GM21381 (cell line): ENCODE results near the gene FBXO7.

Experiments used
- ATAC-seq: cut with Tn5 transposase; IDR thresholded peaks from one replicate; pipeline ENCODE4 v1.9.1; 2021; ENCODE audit warnings: mild to moderate bottlenecking, moderate library complexity; ENCODE audit not compliant: unreplicated experiment

FBXO7 gene

GRCh38 chr22:32487461-32487860, 12.8 kb downstream of the FBXO7 start:
- ATAC-seq = no peak

- no peak for ATAC-seq
These were observed 14.8 kb downstream of the FBXO7 start for GRCh38 chr22:32489377-32489776.

DNA sequence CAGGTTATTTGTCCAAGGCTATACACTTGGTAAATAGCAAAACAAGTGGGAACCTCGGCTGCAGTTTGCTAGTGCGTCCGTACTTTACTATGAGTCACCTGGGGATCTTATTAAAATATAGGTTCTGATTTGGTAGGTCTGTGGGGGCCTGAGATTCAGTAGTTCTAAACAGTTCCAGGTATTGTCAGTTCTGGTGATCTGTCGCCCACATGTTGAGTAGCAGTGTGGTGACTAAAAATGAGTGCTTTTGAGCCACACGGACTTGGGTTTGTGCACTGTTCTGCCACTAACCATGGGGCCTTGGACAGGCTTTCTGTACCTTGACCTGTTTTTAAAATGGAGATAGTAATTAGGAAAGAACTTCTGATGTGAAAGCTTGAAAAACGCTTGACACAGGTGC, 15.7 kb downstream of the FBXO7 start:
- no peak for ATAC-seq

DNA sequence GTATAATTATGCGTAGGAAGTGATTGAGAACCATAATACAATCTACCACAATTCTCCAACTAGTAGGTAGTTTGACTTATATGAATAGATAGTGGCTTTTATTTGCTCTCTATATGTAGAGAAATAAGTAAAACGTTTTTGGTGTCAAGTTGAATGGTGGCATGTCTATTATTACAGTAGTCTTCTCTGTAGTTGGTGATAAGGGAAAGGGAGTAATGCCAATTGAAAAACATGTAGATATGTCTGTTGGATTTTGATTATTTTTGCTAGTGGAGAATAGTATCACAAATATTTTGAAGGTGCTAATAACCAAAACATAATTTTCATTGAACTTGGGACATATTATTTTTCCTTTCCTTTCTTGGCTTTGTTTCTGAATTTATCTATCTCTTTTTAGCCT, 17.5 kb downstream of the FBXO7 start:
- ATAC-seq = no peak

- no peak for ATAC-seq
These were observed 18.9 kb downstream of the FBXO7 start for GRCh38 chr22:32493551-32493950.

DNA sequence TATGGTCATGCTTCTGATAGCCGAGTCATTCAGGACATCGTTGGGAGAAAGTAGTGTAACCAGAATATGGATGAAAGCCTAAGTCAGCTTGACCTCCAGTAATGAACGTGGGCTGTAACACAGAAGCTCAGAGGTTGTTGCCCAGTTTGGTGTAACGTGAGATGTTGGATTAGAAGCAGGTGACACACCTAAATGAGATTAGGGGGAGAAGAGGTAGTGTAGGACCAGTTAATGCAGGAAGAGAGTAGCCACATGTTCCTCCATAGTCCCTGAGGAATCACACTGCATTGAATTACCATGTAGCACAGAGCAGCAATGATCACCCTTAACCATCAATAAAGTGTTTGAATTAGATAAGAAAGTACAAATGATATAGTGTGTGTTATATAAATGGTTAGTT, 20.4 kb downstream of the FBXO7 start:
- no peak for ATAC-seq

DNA sequence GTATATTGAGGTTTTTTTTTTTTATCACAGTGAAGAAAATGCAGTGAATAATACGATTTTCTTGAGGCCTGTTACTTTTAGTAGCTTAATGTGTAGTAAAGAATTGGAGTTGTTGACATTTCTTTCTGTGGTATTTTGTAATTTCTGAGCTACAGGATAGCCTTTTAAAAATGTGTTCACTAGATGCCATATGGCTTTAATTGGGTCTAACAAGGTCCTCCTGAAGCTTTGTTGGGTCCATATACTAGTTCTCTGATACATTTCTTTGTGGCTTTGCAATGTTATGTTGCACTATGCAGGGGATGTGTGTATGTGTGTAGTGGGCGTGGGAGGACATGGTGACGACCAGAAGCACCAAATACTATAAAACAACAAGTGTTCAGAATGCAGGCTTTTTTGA, 25.1 kb downstream of the FBXO7 start:
- ATAC-seq = no peak

- no peak for ATAC-seq
These were observed 27.5 kb downstream of the FBXO7 start for GRCh38 chr22:32501836-32502752.

GRCh38 chr22:32509045-32509444, 34.4 kb downstream of the FBXO7 start:
- ATAC-seq = no peak

GRCh38 chr22:32511274-32511673, 36.7 kb downstream of the FBXO7 start:
- no peak for ATAC-seq

DNA sequence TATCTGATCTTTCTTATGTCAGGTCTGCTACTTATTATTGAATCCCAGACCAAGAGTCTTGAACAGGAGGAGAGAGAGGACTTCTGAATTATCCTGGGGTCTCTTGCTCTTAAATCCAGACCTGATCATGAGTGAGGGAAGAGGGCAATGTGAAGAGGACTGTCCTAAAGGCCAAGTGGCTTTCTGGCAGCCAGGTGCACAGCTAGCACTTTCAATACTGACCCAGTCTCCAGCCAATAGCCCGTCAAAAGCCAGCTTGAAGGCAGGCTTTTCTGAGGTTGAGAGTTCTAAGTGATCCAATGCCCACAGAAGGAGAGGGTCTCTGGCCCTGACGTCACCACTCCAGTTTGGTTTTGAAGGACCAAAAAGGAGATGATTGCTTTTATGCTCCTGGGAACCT, 37.2 kb downstream of the FBXO7 start:
- no peak for ATAC-seq

GRCh38 chr22:32512267-32512982, 37.8 kb downstream of the FBXO7 start:
- no peak for ATAC-seq

- ATAC-seq = no peak
These were observed 40.5 kb downstream of the FBXO7 start for GRCh38 chr22:32515084-32515483.

GRCh38 chr22:32517488-32517887, 42.9 kb downstream of the FBXO7 start:
- ATAC-seq = no peak

- no peak for ATAC-seq
These were observed 43.3 kb downstream of the FBXO7 start for GRCh38 chr22:32517921-32518320.

- no peak for ATAC-seq
These were observed 43.8 kb downstream of the FBXO7 start for GRCh38 chr22:32518381-32518780.

DNA sequence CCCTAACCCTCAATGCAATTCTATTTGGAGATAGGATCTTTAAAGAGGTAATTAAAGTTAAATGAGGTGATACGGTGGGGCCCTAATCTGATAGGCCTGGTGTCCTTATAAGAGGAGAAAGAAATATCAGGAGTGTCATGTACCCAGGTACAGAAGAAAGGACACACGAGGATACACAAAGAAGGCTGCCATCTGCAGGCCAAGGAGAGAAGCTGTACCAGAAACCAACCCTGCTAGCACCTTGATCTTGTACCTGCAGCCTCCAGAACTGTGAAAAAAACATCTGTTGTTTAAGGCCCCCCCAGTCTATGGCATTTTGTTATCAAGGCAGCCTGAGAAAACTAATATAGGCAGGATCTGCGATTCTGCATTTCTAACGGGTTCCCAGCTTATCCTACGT, 44.2 kb downstream of the FBXO7 start:
- ATAC-seq = no peak

DNA sequence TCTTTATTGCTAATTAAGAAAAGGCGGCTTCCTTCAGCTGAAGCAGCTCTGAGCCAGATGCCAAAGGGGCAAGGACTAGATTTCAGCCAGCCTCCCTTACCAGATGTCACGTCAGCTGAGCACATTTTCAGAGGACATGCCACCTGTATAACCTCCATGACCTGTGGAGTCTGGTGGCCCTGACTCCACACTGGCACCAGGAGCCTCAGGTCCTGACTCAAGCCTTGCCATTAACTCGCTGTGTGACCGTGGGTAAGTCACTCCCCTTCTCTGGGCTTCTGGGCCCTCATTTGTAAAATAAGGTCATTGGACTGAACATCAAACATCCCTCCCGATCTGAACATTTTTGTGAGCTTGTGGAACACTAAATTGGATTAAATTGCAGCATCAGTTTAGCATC, 46.0 kb downstream of the FBXO7 start:
- ATAC-seq = no peak

DNA sequence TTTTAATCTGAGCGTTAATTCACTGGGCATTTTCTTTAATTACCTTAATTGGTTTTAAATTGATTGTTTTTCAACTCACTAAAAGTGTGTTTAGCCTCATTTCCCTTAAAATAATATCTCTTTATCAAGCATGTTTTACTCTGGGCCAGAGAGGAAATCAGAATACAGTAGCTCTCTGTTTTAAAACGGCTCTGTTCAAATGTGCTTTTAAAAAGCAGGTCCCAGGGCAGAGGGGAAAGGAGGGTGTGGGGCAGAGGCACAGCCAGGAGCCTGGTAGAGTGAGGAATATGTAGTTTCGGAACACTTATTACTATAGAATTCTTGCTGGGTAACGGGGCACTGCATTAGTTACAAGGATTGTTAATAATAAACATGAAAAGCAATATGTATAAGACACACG, 47.6 kb downstream of the FBXO7 start:
- ATAC-seq = no peak

DNA sequence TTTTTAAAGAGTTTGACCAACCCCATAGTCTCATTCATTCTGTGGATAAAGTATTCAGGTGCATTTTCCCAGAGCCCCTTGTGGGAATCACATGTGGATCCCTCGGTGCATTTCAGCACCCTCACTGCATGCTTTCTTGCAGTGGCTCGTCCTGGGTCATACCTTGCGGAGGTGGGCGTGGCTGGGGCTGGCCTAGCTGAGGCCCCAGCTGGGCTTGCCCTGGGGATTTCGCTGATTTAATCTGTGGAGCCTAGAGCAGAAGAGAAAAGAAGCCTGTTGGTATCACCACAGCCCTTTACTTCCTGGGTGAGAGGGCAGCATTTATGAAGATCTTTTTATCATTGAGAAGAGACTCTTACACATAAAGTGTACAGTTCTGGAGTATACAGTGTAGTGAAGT, 53.1 kb downstream of the FBXO7 start:
- ATAC-seq = no peak

- no peak for ATAC-seq
These were observed 53.7 kb downstream of the FBXO7 start for GRCh38 chr22:32528316-32528715.
